Psoas muscle (tissue), 8 donors: Measurements from ENCODE around the gene GNGT2. TPM values are rescaled to one million over a fixed set of nuclear protein-coding genes. Genes with fewer than 3 reads are reported as not detected.

Experiments
- ATAC-seq, 4 donors: fragments of 200-7000 bp; cut with Tn5 transposase; one replicate each; pipeline ENCODE4 v1.9.1; 2020; ENCODE audit warnings: moderate library complexity in 3 of 4, mild to moderate bottlenecking in 2 of 4
- DNase-seq, 2 donors: peaks; one replicate each; pipeline ENCODE4 v3.0.0-alpha.2; 2020
- H3K27ac ChIP-seq: fragments of 200-600 bp; one replicate; pipeline ENCODE4 v1.8.0; 2022
- H3K27me3 ChIP-seq, 3 donors: fragments of 200-600 bp in 1 of 3; one replicate each; pipeline versions ENCODE4 v1.6.1 to v1.8.0; 2013 to 2022; ENCODE audit warnings: low read length in 2 of 3, mild to moderate bottlenecking in 2 of 3, moderate library complexity in 1 of 3; ENCODE audit not compliant: insufficient read depth in 3 of 3
- H3K36me3 ChIP-seq, 2 donors: fragments of 200-600 bp in 1 of 2; one replicate each; pipeline versions ENCODE4 v1.6.1 to v1.8.0; 2013 to 2022; ENCODE audit warnings: low read depth in 1 of 2, mild to moderate bottlenecking in 1 of 2, moderate library complexity in 1 of 2; ENCODE audit not compliant: insufficient read depth in 1 of 2
- H3K4me1 ChIP-seq: fragments of 200-600 bp; one replicate; pipeline ENCODE4 v1.8.0; 2022
- H3K4me3 ChIP-seq: fragments of 200-600 bp; one replicate; pipeline ENCODE4 v1.8.0; 2022; ENCODE audit warnings: mild to moderate bottlenecking
- H3K9me3 ChIP-seq: fragments of 200-600 bp; one replicate; pipeline ENCODE4 v1.8.0; 2022
- CTCF ChIP-seq: fragments of 200-600 bp; IDR thresholded peaks from one replicate; pipeline ENCODE4 v1.8.0; 2022; ENCODE audit warnings: antibody characterized with exemption
- WGBS, 3 donors: extraction: QIAGEN DNeasy Blood & Tissue Kit; methylation state at CpG; one replicate each; pipeline versions ENCODE4 v1.1.6 to v1.1.7; 2013; 5-methylcytosine and 5-hydroxymethylcytosine counted together
- intact Hi-C, 2 donors: fragments of 100-400 bp; cut with DNase I; formaldehyde crosslinking; loops; one replicate each; pipeline versions ENCODE4 v1.11.0 to v1.14.2; 2022
- polyA plus RNA-seq, 3 donors: library from polyadenylated mRNA; stranded (reverse); fragments of 200-250 nt; gene quantifications; one replicate each; pipeline ENCODE4 v1.2.3, GENCODE V29; 2013
- total RNA-seq, 4 donors: library from RNA; stranded (reverse); fragmentation: NEBNext Ultra II Directional in 2 of 4; extraction: Animal tissue kit (Norgen Biotek cat#: 25700) in 2 of 4; gene quantifications; one replicate each; pipeline versions ENCODE4 v1.2.1 to v1.2.4, GENCODE V29; 2021 to 2023
- donor health status: healthy with polysubstance abuse.
- donor health status: DM: no; HTN: no; CAD: no; lungs with moderate emphysema.
- donor health status: Bipolar disorder and iron deficiency.
- donor health status: healthy.
- donor health status: DM: yes; HTN: yes; CAD: no.
- donor health status: DM: no; HTN: no; CAD: no.
- donor health status: DM: no; HTN: no; CAD: no.
- donor health status: DM: yes; HTN: yes; CAD: no.

The GNGT2 gene
- total and polyA plus RNA-seq, 7 donors: 0.32 to 2.0 (median 0.57) TPM

GRCh38 chr17:49214676-49215360 lies 4.4 kb upstream of the GNGT2 start:
- Histone ChIP-seq H3K4me3 (no peak overlapping the region), H3K27me3 (peaks cover 0 to 34% (median 12%) of the 10 kb centered on the region in 3 donors), H3K27ac (no peak overlapping the region), H3K4me1 (no peaks in the 10 kb centered on the region), H3K9me3 (no peaks in the 10 kb centered on the region), H3K36me3 (no peaks in the 10 kb centered on the region)
- no peak for TF ChIP-seq CTCF
- no peak for ATAC-seq
- DNase-seq: no peak
- intact Hi-C loops: no loop called here
- WGBS, 3 donors: 47 to 52% (median 50%) methylated on average over 12 of the region's 12 CpGs

GRCh38 chr17:49213847-49214246 lies 3.5 kb upstream of the GNGT2 start:
- Histone ChIP-seq H3K27me3 (peaks cover 0 to 33% (median 17%) of the 10 kb centered on the region in 3 donors), H3K4me1 (no peaks in the 10 kb centered on the region), H3K4me3 (no peak overlapping the region), H3K9me3 (no peaks in the 10 kb centered on the region), H3K36me3 (no peaks in the 10 kb centered on the region), H3K27ac (no peak overlapping the region)
- WGBS, 3 donors: 77 to 87% (median 84%) methylated on average over 2 of the region's 2 CpGs
- intact Hi-C loops: no loop called here
- no peak for ATAC-seq
- DNase-seq: no peak
- no peak for TF ChIP-seq CTCF

GRCh38 chr17:49213399-49213798 lies 3.0 kb upstream of the GNGT2 start:
- Histone ChIP-seq H3K36me3 (no peaks in the 10 kb centered on the region), H3K4me3 (no peak overlapping the region), H3K27ac (no peak overlapping the region), H3K9me3 (no peaks in the 10 kb centered on the region), H3K27me3 (peaks cover 0 to 35% (median 17%) of the 10 kb centered on the region in 3 donors), H3K4me1 (no peaks in the 10 kb centered on the region)
- TF ChIP-seq CTCF: no peak
- DNase-seq: no peak
- intact Hi-C loops: no loop called here
- WGBS, 3 donors: 53 to 62% (median 61%) methylated on average over 5 of the region's 5 CpGs
- ATAC-seq: no peak

- Histone ChIP-seq H3K36me3 (no peaks in the 10 kb centered on the region), H3K4me1 (no peaks in the 10 kb centered on the region), H3K9me3 (no peaks in the 10 kb centered on the region), H3K4me3 (no peak overlapping the region), H3K27ac (no peak overlapping the region), H3K27me3 (peaks cover 0 to 35% (median 17%) of the 10 kb centered on the region in 3 donors)
- TF ChIP-seq CTCF: no peak
- ATAC-seq (no peak), DNase-seq (no peak)
- 79 to 83% (median 80%) methylated on average over 10 of the region's 10 CpGs for WGBS, 3 donors
- intact Hi-C loops: no loop called here
Observed at GRCh38 chr17:49209061-49209571, 1.3 kb downstream of the GNGT2 start.
